MCF 10A (cell line): Measurements from ENCODE around the gene LOXL4. TPM values are rescaled to one million over a fixed set of nuclear protein-coding genes. Genes with fewer than 3 reads are reported as not detected.

Source experiments
- BruUV-seq: library from RNA; stranded (reverse); fragments of 400-500 nt; replicated peaks from 2 replicates; lab custom pipeline; 2021; lab: Mats Ljungman, UMichigan
- CTCF ChIA-PET: fragments of 300-600 bp; sonication (Branson Sonifier 250); formaldehyde crosslinking; extraction: SDS; loops from one replicate; lab custom pipeline; 2021; ENCODE audit warnings: antibody characterized with exemption, inconsistent platforms; lab: Yijun Ruan, JAX
- POLR2A ChIA-PET: fragments of 300-600, 350-650 bp; sonication (Branson Sonifier 250); formaldehyde crosslinking; extraction: SDS; loops from one replicate; lab custom pipeline; 2020; ENCODE audit warnings: antibody characterized with exemption, inconsistent platforms; lab: Yijun Ruan, JAX
- DNase-seq: peaks from one replicate; pipeline ENCODE4 v3.0.0-alpha.2; 2018; ENCODE audit not compliant: unreplicated experiment
- H3K27ac Mint-ChIP-seq: one replicate; pipeline ENCODE4 v1.8.0; 2022; ENCODE audit warnings: mild to moderate bottlenecking, low read depth, mixed read lengths; ENCODE audit not compliant: unreplicated experiment
- H3K27me3 Mint-ChIP-seq: one replicate; pipeline ENCODE4 v1.8.0; 2022; ENCODE audit warnings: mixed read lengths; ENCODE audit not compliant: insufficient read depth, unreplicated experiment
- H3K36me3 Mint-ChIP-seq: one replicate; pipeline ENCODE4 v1.8.0; 2022; ENCODE audit warnings: mild to moderate bottlenecking, moderate library complexity, mixed read lengths; ENCODE audit not compliant: insufficient read depth, unreplicated experiment
- H3K4me1 Mint-ChIP-seq: one replicate; pipeline ENCODE4 v1.8.0; 2022; ENCODE audit warnings: mixed read lengths; ENCODE audit not compliant: insufficient read depth, unreplicated experiment
- H3K4me3 Mint-ChIP-seq: one replicate; pipeline ENCODE4 v1.8.0; 2022; ENCODE audit warnings: mild to moderate bottlenecking, moderate library complexity, mixed read lengths; ENCODE audit not compliant: unreplicated experiment
- H3K9me3 Mint-ChIP-seq: one replicate; pipeline ENCODE4 v1.8.0; 2022; ENCODE audit warnings: mixed read lengths; ENCODE audit not compliant: unreplicated experiment
- intact Hi-C: fragments of 100-400 bp; cut with micrococcal nuclease; formaldehyde crosslinking; loops from 2 replicates; pipeline ENCODE4 v1.14.1; 2022
- total RNA-seq: library from RNA; stranded (reverse); gene quantifications from 2 replicates; pipeline ENCODE4 v1.2.3, GENCODE V29; 2022
- TF ChIP-seq, protein P1 (sequence below): fragments of 200-600 bp; IDR thresholded peaks from one replicate; pipeline ENCODE4 v1.8.0; 2022; ENCODE audit warnings: antibody characterized with exemption, mild to moderate bottlenecking; ENCODE audit not compliant: unreplicated experiment

Gene LOXL4
- total RNA-seq, 1 experiment from 2014 or later, result not detected

- DNase-seq, result no peak
- no peaks in the 10 kb centered on the region for H3K9me3 Mint-ChIP-seq
- POLR2A ChIA-PET, result interaction anchor here (0.6 kb wide), 1 partner anchor 22 kb away, joined by 3 read pairs; no protein-coding TSS in a partner anchor
- intact Hi-C loops, result no loop called here
- no peaks in the 10 kb centered on the region for H3K36me3 Mint-ChIP-seq
- TF ChIP-seq, protein P1, sequence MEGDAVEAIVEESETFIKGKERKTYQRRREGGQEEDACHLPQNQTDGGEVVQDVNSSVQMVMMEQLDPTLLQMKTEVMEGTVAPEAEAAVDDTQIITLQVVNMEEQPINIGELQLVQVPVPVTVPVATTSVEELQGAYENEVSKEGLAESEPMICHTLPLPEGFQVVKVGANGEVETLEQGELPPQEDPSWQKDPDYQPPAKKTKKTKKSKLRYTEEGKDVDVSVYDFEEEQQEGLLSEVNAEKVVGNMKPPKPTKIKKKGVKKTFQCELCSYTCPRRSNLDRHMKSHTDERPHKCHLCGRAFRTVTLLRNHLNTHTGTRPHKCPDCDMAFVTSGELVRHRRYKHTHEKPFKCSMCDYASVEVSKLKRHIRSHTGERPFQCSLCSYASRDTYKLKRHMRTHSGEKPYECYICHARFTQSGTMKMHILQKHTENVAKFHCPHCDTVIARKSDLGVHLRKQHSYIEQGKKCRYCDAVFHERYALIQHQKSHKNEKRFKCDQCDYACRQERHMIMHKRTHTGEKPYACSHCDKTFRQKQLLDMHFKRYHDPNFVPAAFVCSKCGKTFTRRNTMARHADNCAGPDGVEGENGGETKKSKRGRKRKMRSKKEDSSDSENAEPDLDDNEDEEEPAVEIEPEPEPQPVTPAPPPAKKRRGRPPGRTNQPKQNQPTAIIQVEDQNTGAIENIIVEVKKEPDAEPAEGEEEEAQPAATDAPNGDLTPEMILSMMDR, result no peak
- CTCF ChIA-PET, result interaction anchor here (0.7 to 3.4 kb wide), 12 partner anchors 11 to 396 kb away, joined by 3 to 93 read pairs (median 12); no protein-coding TSS in a partner anchor
- H3K27me3 Mint-ChIP-seq, result no peaks in the 10 kb centered on the region
- H3K4me3 Mint-ChIP-seq, result no peak overlapping the region
- peaks cover 9% of the 10 kb centered on the region for H3K4me1 Mint-ChIP-seq
- H3K27ac Mint-ChIP-seq, result no peak overlapping the region
- no TSS peak for BruUV-seq
These were observed 42.7 kb upstream of the LOXL4 start for GRCh38 chr10:98310701-98311100.

DNA sequence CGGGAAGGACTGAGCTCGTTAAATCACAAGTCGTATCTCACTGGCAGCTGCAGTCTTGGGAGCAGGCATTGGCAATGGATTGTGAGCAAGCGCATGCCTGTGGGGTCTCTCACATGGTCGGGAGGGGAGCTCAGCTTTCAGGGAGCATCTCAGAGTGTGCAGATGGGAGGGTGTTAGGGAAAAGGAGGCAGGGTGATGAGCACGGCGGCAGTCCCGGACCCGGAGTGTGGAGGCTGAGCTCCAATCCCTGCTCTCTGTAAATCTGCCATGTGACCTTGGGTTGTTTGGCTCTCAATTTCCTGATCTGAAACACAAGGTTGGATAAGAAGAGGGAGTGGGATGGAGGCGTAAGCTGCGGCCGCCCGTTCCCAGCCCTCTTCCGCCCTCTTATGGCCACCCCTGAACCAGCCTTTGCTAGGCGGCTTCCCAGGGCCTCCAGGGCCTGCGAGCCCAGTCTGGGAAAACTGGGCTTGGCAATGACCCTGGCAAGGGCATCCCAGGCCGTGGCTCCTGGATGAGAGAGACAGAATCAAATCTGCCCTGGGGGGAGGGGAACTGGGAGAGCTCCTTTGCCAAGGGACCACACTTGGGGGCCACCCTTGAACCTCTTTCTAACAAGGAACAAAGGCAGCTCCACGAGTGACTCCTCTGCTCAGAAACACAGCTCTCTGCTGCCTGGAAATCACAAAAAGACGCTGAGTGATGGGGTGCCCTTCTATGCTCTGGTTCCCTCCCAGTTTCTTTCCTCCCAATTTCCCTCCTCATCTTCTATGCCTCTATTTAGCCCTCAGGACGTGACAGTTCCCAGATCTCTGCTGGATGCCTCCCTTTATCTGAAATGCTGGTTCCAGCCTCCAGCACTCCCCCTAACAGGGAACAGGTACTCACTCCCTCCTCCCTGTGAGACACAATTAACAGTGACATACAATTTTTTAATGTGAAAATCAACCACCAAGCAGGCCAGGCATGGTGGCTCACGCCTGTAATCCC is 41.7 kb upstream of the LOXL4 start:
- H3K36me3 Mint-ChIP-seq, result no peaks in the 10 kb centered on the region
- no peaks in the 10 kb centered on the region for H3K9me3 Mint-ChIP-seq
- POLR2A ChIA-PET, result interaction anchor here (0.6 to 1.6 kb wide), 4 partner anchors 13 to 1505 kb away, joined by 3 to 6 read pairs (median 4); no protein-coding TSS in a partner anchor
- peak; percentile 69 for DNase-seq
- H3K27me3 Mint-ChIP-seq, result peaks cover 8% of the 10 kb centered on the region
- no TSS peak for BruUV-seq
- peaks cover 6% of the 10 kb centered on the region for H3K4me1 Mint-ChIP-seq
- no peak overlapping the region for H3K4me3 Mint-ChIP-seq
- H3K27ac Mint-ChIP-seq, result no peak overlapping the region
- intact Hi-C loops, result loop anchor here (1.0 to 2.0 kb wide), 4 partner anchors 47 to 395 kb away; no protein-coding TSS in a partner anchor
- CTCF ChIA-PET, result interaction anchor here (0.5 to 3.4 kb wide), 45 partner anchors 9 to 812 kb away, joined by 3 to 93 read pairs (median 4); partner anchors contain the start of gene LOXL4
- TF ChIP-seq, protein P1, result peak; percentile 81

- intact Hi-C loops, result loop anchor here (1.0 to 2.0 kb wide), 4 partner anchors 47 to 394 kb away; no protein-coding TSS in a partner anchor
- TF ChIP-seq, protein P1, result no peak
- Mint-ChIP-seq H3K4me3 (no peak overlapping the region), H3K4me1 (no peaks in the 10 kb centered on the region), H3K27ac (no peak overlapping the region), H3K27me3 (peaks cover 16% of the 10 kb centered on the region), H3K36me3 (no peaks in the 10 kb centered on the region), H3K9me3 (no peaks in the 10 kb centered on the region)
- no TSS peak for BruUV-seq
- ChIA-PET POLR2A (interaction anchor here (1.1 to 1.6 kb wide), 3 partner anchors 12 to 73 kb away, joined by 3 to 6 read pairs (median 5); no protein-coding TSS in a partner anchor), CTCF (interaction anchor here (0.5 to 3.4 kb wide), 36 partner anchors 9 to 938 kb away, joined by 3 to 93 read pairs (median 4); partner anchors contain the start of gene LOXL4)
- no peak for DNase-seq
These were observed 40.8 kb upstream of the LOXL4 start for GRCh38 chr10:98308669-98309365.
